ENCODE results near the gene KCNQ1OT1. TPM values are rescaled to one million over a fixed set of nuclear protein-coding genes. Genes with fewer than 3 reads are reported as not detected.

The KCNQ1OT1 gene
- polyA plus RNA-seq, 3 donors, result 0.84 to 2.4 (median 2.3) TPM

- no peak for DNase-seq
Measured at GRCh38 chr11:2689651-2690575, 9.9 kb downstream of the KCNQ1OT1 start.

DNA sequence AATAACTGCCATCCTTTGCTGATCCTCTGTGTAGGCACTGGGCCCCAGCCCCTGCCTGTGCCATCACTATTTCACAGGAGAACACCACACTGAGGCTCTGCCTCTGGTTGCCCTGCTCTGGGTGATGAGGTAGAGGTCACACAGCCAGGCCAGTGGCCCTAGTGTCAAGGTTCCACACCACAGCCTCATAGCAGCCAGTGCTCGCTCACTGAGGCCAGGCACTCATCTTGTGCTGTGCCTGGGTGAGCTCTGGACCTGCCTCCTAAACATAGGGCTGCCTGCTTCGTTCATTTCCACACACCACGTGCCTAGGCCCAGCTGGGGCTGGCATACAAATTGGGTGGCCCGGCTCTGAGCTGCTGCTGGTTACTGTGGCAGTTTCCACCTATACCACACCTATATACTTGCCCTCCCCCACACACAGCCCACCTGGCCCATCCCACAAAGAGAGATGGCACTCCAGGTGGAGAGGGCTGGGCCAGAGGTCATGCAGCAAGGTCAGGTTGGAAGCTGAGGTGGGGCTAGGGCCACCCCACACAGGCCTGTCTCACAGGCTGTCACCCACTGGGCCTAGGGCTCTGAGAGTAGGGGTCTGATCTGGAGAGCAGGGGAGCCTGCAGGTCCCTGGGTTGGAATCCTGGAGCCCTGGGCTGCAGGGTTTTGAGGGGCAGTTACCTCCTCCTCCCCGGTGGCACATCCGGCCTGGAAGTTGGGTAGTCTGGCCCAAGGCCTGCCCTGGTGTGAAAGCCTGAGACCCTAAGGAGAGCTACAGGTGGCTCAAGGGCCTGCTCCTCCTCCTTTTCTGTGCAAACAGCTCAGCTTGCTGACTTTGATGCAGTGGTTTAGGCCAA lies 11.2 kb downstream of the KCNQ1OT1 start:
- no peak for DNase-seq

DNA sequence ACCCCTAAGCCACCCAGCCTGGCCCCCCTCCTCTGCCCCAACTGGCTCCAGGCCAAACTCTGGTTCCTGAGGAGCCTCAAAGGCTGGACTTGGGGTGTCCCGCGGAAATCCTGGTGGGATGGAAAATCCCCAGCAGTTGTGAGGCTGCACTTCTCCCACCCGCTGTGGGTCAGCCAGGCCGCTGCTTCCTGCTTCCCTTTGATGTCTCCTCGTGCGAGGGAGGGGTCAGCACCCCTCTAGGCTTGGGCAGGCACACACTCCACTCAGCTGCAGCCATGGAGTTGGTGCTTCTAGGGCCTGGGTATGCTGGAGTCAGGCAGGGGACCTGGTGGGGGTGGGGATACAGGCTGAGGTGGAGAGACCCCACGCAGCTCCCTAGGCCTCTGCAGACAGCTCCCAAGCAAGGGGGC lies 12.0 kb downstream of the KCNQ1OT1 start:
- no peak for DNase-seq

DNA sequence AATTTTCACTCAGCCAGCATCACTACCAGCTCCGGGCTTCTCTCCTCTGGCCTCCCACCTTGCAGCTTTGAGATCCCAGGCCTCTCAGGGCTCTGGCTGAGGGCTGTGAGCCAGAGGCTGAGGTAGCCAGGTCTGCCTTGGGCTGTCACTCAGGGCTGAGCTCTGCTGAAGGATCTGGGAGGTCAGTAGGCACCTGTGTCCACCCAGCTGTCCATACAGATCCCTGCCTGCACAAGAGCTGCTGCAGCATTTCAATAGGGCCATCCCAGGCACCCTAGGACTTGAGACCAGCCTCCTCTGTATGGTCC lies 12.6 kb downstream of the KCNQ1OT1 start:
- DNase-seq, result no peak

DNA sequence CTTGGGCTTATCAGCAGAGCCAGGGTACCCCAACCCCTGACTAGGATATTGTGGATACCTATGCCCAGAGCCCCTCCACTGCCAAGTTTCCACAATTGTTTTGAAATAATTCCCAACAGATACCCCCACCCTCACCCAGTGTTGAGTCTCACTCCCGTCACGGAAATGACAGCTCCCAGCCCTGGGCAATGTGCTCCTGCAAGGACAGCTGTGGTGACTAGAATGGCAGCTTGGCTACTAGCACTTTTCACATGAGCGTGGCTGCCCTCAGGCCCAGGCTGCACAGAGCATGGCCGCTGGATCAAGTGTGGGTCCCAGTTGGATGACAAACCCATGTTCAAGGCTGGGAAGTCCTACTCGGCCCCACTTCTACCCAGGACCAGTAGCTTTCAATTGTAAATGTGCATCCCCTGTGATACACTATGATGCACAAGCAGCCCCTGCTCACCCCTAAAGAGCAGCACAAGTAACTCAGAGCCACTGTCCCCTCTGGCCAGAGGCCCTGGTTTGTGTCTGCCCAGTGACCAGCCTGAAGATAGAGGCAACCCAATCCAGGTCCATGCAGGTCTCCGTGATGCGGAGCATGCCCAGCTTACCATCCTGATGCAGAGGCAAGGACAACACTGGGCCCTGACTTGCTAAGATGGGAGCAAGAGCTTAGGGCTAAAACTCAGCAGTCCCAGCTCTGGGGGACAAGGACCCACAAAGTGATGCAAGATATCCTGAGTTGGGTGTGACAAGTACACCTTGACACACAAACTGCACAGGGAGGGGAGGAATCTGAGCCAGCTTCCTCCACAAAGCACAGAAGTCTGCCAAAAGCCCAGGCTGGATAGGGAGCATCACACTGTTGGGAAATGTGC lies 13.2 kb downstream of the KCNQ1OT1 start:
- no peak for DNase-seq

DNA sequence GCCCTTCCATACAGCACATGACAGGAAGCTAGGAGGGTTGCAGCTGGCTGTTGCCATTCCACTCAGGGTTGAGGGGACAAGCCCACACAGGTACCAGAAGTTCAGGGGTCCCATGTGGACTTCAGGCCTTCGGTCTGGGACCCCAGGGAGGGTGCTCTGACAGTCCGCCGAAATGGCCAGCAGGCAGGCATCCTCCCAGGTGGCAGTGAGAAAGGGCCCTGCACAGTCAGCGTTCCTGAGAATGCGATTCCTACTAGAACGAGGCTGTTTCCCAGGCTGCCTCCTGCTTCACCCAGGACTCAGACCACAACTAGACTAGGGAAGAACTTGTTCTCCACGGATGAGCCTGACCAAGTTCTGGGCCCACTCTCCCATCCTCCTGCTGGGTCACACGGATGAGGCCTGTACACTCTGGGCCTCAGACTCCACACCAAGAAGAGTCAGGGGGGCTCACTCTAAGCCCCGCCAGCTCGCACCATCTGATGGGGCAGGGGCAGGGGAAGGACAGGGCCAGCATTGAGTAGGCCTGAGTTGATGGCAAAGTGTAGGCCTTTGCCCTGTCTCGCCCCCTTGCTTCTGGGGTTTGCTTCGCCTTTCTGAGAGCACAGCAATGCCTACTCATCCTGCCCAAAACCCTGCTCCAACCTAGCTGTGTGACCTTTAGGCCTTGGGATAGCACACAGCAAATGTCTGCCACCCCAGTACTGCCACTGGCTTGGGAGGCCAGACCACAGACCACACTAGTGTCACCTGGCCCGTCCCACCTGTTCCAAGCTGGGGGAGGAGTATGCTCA lies 14.0 kb downstream of the KCNQ1OT1 start:
- no peak for DNase-seq

- DNase-seq, result no peak
Measured at GRCh38 chr11:2685051-2685450, 14.7 kb downstream of the KCNQ1OT1 start.

GRCh38 chr11:2684581-2684980 lies 15.2 kb downstream of the KCNQ1OT1 start:
- DNase-seq, result no peak

DNA sequence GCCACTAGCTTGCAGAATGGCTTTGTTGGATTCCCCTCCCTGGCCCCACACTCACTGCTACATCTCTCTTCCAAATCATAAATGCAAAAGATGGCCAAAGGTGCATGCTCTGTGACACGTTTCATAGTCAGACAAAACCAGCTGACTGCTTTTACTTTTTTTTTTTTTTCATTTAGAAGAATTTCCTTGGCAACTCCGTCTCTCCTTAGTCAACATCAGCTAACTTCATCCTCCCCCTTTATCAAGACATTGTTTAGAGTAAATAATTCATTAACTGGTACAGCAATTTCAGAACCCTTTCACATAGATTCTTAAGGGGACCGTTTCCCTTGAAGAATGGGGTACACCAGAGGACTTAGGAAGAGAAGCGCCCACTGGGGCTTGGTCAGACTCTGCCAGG lies 16.0 kb downstream of the KCNQ1OT1 start:
- no peak for DNase-seq

GRCh38 chr11:2681408-2682145 lies 18.2 kb downstream of the KCNQ1OT1 start:
- DNase-seq, result no peak

- no peak for DNase-seq
Measured at GRCh38 chr11:2679011-2679676, 20.6 kb downstream of the KCNQ1OT1 start.

- DNase-seq, result no peak
Measured at GRCh38 chr11:2678396-2678795, 21.4 kb downstream of the KCNQ1OT1 start.

GRCh38 chr11:2677127-2677526 lies 22.7 kb downstream of the KCNQ1OT1 start:
- no peak for DNase-seq

DNA sequence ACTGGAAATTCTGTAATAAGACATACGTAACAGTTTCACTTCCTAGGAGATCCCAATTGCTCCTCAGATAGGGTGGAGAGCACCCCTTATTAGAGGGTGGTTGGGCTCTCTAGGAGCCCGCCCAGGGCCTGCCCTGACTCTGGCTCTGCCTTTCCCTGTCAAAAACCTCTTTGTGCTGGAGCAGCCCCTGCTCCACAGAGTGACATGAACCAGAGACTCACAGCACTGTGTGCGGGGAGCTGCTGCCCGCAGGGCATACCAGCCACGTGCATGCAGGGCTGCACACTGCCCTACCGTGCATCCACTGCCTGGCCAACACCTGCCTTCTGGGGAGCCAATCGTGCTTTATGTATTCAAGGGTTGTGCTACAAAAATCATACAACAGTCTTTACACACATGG lies 24.3 kb downstream of the KCNQ1OT1 start:
- DNase-seq, result no peak

DNA sequence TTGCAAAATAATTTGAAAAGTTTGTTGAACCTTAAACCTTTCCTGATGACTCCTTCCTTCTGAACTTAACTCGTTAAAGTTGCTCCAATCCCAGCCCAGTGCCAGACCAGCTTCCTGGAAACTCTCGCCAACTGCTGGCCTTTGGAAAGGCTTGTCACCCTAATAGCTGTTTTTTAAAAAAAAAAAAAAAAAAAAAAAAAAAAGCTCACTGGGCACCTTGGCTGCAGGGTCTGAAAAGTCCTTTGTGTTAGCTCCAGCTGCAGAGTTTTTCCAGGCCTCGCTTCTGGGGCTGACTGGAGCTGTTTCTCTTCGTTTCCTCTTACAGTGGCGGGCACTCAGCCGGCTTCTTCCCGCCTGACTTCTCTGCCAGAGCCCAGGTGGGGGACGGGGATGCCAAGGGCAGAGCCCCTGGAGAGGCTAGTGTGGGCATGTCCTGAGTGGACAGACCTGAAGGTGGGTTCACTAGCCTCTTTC lies 25.1 kb downstream of the KCNQ1OT1 start:
- no peak for DNase-seq

DNA sequence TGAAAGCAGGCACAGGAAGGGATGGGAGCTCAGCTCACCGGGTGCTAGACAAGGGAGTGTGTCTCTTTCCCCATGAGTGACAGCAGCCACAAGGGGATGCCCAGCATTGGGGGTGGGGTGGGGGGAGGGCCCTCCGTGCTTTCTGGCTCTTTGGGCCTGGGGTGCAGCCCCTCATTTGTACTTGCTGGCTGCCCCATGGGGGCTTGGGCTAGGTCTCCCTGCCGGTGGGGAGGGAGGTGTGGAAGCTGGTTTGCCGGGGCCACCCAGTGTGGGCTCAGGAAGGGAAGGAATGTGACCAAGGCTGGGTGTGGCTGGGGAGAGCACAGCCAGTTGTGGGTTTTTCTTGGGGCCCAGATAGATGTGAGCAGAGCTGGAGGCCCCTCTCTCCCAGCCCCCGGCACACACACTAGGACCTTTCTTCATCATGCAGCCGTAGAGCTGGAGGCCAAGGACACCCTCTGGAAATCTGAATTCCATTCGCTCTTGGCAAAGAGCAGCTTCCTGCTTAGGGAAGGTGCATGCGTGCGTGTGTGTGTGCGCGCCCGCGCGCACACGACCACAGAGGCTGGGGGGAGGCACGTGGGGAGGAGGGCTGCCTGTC lies 25.8 kb downstream of the KCNQ1OT1 start:
- no peak for DNase-seq

GRCh38 chr11:2673250-2673610 lies 26.6 kb downstream of the KCNQ1OT1 start:
- DNase-seq, result no peak

DNA sequence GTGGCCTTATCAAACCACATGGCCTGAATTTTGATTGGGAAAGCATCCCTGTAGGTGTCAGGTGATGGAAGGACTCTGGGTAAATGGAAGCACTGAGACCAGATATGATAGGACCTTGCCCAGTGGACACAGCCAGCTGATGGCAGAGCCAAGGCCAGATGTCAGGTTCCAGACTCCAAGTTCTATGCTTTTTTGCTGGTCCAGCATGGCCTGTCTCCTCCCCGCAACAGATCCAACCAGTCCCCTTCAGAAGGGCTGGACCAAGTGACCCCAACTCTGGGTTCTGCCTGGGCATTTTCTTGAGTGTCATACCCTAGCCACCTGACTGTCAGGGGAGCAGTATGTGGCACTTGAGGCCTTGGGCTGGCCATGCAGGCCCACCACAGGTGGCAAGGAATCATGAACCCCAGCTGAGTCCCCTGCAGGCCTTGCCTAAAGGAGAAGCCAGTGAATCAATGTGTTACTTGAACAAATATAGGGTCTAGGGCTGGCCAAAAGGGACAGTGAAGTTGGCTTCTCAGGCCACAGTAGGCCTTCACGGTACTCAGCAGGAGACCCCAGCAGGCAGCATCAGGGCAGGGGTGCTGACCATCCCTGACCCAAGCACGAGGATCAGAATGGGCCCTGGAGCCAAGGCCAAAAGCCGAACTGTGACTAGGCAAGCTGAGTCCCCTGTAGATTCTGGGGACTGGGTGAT lies 27.1 kb downstream of the KCNQ1OT1 start:
- no peak for DNase-seq

- DNase-seq, result no peak
Measured at GRCh38 chr11:2671748-2672147, 28.0 kb downstream of the KCNQ1OT1 start.

Data from renal pelvis (tissue), 4 donors.